HepG2 (cell line): ENCODE results near the gene SLC38A2. TPM values are rescaled to one million over a fixed set of nuclear protein-coding genes. Genes with fewer than 3 reads are reported as not detected.

ENCODE experiments used
- ADNP ChIP-seq: sonication (generic); formaldehyde crosslinking; IDR thresholded peaks from 2 replicates; pipeline ENCODE4 v1.4.0; 2020; ENCODE audit warnings: missing genetic modification reagents
- BCLAF1 ChIP-seq: fragments of 450-650 bp; IDR thresholded peaks from 2 replicates; pipeline ENCODE4 v1.6.1; 2017; ENCODE audit warnings: mild to moderate bottlenecking
- CSRNP2 ChIP-seq: sonication (generic); formaldehyde crosslinking; conservative IDR thresholded peaks from 2 replicates; pipeline ENCODE4 v1.8.0; 2022; ENCODE audit warnings: low read depth, missing genetic modification reagents
- HHEX ChIP-seq: IDR thresholded peaks from 2 replicates; pipeline ENCODE4 v1.6.1; 2016; ENCODE audit warnings: control low read depth
- HOXD1 ChIP-seq: sonication (generic); formaldehyde crosslinking; IDR thresholded peaks from 2 replicates; pipeline ENCODE4 v1.5.0; 2020; ENCODE audit warnings: missing genetic modification reagents
- KLF9 ChIP-seq: IDR thresholded peaks from 2 replicates; pipeline ENCODE4 v1.6.1; 2016; ENCODE audit warnings: low read depth
- KMT2B ChIP-seq: IDR thresholded peaks from 2 replicates; pipeline ENCODE4 v1.6.1; 2016; ENCODE audit warnings: missing genetic modification reagents, missing compliant biosample characterization
- MATR3 ChIP-seq: sonication (generic); formaldehyde crosslinking; IDR thresholded peaks from 2 replicates; pipeline ENCODE4 v1.4.0; 2020; ENCODE audit warnings: missing genetic modification reagents
- MYC ChIP-seq: sonication (generic); formaldehyde crosslinking; IDR thresholded peaks from 2 replicates; pipeline ENCODE4 v1.9.0; 2021; ENCODE audit warnings: missing genetic modification reagents, borderline replicate concordance
- NFIC ChIP-seq: IDR thresholded peaks from 2 replicates; pipeline ENCODE4 v1.6.1; 2012; ENCODE audit warnings: mild to moderate bottlenecking, low read length, inconsistent platforms
- PCBP1 ChIP-seq: fragments of 200-400 bp; formaldehyde crosslinking; IDR thresholded peaks from 2 replicates; pipeline ENCODE4 v1.6.1; 2017; ENCODE audit warnings: mild to moderate bottlenecking, low read depth, low read length, borderline replicate concordance
- SP5 ChIP-seq: IDR thresholded peaks from 2 replicates; pipeline ENCODE4 v1.6.1; 2016; ENCODE audit warnings: low read depth, borderline replicate concordance
- SUZ12 ChIP-seq: fragments of 150-350 bp; IDR thresholded peaks from 2 replicates; pipeline ENCODE4 v1.6.1; 2014; ENCODE audit warnings: low read depth, low read length
- XBP1 ChIP-seq: sonication (generic); formaldehyde crosslinking; IDR thresholded peaks from 2 replicates; pipeline ENCODE4 v1.5.0; 2020; ENCODE audit warnings: missing genetic modification reagents
- ZBTB21 ChIP-seq: sonication (generic); formaldehyde crosslinking; IDR thresholded peaks from 2 replicates; pipeline ENCODE4 v1.4.0; 2020; ENCODE audit warnings: missing genetic modification reagents
- ZC3H4 ChIP-seq: sonication (generic); formaldehyde crosslinking; IDR thresholded peaks from 2 replicates; pipeline ENCODE4 v1.4.0; 2020; ENCODE audit warnings: missing genetic modification reagents, borderline replicate concordance
- ZFX ChIP-seq: sonication (generic); formaldehyde crosslinking; IDR thresholded peaks from 2 replicates; pipeline ENCODE4 v1.4.0; 2020; ENCODE audit warnings: mild to moderate bottlenecking, low read depth, missing genetic modification reagents, moderate library complexity
- ZNF552 ChIP-seq: sonication (generic); formaldehyde crosslinking; IDR thresholded peaks from 2 replicates; pipeline ENCODE4 v1.9.0; 2022; ENCODE audit warnings: missing genetic modification reagents, mild to moderate bottlenecking, borderline replicate concordance
- ZNF563 ChIP-seq: sonication (generic); formaldehyde crosslinking; IDR thresholded peaks from 2 replicates; pipeline ENCODE4 v1.8.0; 2022; ENCODE audit warnings: mild to moderate bottlenecking, moderate library complexity, missing genetic modification reagents
- ZNF652 ChIP-seq: IDR thresholded peaks from 2 replicates; pipeline ENCODE4 v1.6.1; 2016; ENCODE audit warnings: low read depth, borderline replicate concordance
- ZNF7 ChIP-seq: IDR thresholded peaks from 2 replicates; pipeline ENCODE4 v1.6.1; 2016; ENCODE audit warnings: missing biosample characterization, missing genetic modification reagents
- ZNF749 ChIP-seq: sonication (generic); formaldehyde crosslinking; IDR thresholded peaks from 2 replicates; pipeline ENCODE4 v1.8.0; 2022; ENCODE audit warnings: mild to moderate bottlenecking, missing genetic modification reagents, moderate library complexity, borderline replicate concordance
- polyA plus RNA-seq, 8 experiments: library from polyadenylated mRNA; depleted of rRNA in 3 of 8; stranded (reverse) in 7 of 8; unstranded in 1 of 8; fragments of >200 nt; fragmentation: Illumina TruSeq in 4 of 8; extraction: Trizol in 4 of 8; gene quantifications; 2 replicates each; pipeline versions ENCODE4 v1.2.1 to v1.2.3, GENCODE V29; 2011 to 2016; ENCODE audit warnings: low read depth in 4 of 8, missing spikeins in 1 of 8, mixed read lengths in 1 of 8; ENCODE audit not compliant: insufficient read depth in 1 of 8
- total RNA-seq, 5 experiments: library from RNA; depleted of rRNA; stranded (reverse); fragments of >200 nt; fragmentation: Illumina TruSeq; extraction: Trizol; gene quantifications; 2 replicates each; pipeline ENCODE4 v1.2.3, GENCODE V29; 2016; ENCODE audit warnings: low read depth in 1 of 5
- TF ChIP-seq, protein P1 (sequence below): IDR thresholded peaks from 2 replicates; pipeline ENCODE4 v1.6.1; 2016; ENCODE audit warnings: missing biosample characterization, missing genetic modification reagents, low read depth
- TF ChIP-seq, protein P2 (sequence below): IDR thresholded peaks from 2 replicates; pipeline ENCODE4 v1.6.1; 2016; ENCODE audit warnings: low read depth, borderline replicate concordance
- TF ChIP-seq, protein P3 (sequence below): sonication (generic); formaldehyde crosslinking; IDR thresholded peaks from 2 replicates; pipeline ENCODE4 v1.9.0; 2021; ENCODE audit warnings: missing genetic modification reagents, mild to moderate bottlenecking, borderline replicate concordance

The SLC38A2 gene
- total and polyA plus RNA-seq, 2 of the 13 experiments (the other 11 are each of a cell fraction or from before 2014, with no cell fraction given): 368 to 880 TPM

- TF ChIP-seq PCBP1 (no peak), ZBTB21 (no peak), MATR3 (CRISPR knock-in tag) (no peak), MYC (CRISPR knock-in tag) (no peak), ZNF563 (CRISPR knock-in tag) (no peak), KLF9 (CRISPR knock-in tag) (no peak), ZNF552 (no peak), SUZ12 (no peak), BCLAF1 (no peak), XBP1 (CRISPR knock-in tag) (no peak), HOXD1 (CRISPR knock-in tag) (no peak), ZFX (no peak), NFIC (no peak), ZC3H4 (0 out of 2 replicates have a peak, but pooled peaks have one; percentile 26), HHEX (CRISPR knock-in tag) (no peak), KMT2B (CRISPR knock-in tag) (no peak), ZNF7 (CRISPR knock-in tag) (no peak), ADNP (CRISPR knock-in tag) (no peak), ZNF652 (CRISPR knock-in tag) (no peak; the same call in 1 of the 2 replicates), SP5 (CRISPR knock-in tag) (no peak), ZNF749 (CRISPR knock-in tag) (0 out of 2 replicates have a peak, but pooled peaks have one; percentile 13), CSRNP2 (CRISPR knock-in tag) (no peak)
- TF ChIP-seq, protein P1, sequence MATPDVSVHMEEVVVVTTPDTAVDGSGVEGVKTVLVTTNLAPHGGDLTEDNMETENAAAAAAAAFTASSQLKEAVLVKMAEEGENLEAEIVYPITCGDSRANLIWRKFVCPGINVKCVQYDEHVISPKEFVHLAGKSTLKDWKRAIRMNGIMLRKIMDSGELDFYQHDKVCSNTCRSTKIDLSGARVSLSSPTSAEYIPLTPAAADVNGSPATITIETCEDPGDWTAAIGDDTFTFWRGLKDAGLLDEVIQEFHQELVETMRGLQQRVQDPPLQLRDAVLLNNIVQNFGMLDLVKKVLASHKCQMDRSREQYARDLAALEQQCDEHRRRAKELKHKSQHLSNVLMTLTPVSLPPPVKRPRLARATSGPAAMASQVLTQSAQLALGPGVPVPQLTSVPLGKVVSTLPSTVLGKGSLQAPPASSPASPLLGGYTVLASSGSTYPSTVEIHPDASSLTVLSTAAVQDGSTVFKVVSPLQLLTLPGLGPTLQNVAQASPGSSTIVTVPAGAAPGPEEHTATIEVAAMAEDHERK (CRISPR knock-in tag): no peak
- TF ChIP-seq, protein P2, sequence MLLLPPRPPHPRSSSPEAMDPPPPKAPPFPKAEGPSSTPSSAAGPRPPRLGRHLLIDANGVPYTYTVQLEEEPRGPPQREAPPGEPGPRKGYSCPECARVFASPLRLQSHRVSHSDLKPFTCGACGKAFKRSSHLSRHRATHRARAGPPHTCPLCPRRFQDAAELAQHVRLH (CRISPR knock-in tag): no peak
- TF ChIP-seq, protein P3, sequence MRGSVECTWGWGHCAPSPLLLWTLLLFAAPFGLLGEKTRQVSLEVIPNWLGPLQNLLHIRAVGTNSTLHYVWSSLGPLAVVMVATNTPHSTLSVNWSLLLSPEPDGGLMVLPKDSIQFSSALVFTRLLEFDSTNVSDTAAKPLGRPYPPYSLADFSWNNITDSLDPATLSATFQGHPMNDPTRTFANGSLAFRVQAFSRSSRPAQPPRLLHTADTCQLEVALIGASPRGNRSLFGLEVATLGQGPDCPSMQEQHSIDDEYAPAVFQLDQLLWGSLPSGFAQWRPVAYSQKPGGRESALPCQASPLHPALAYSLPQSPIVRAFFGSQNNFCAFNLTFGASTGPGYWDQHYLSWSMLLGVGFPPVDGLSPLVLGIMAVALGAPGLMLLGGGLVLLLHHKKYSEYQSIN (CRISPR knock-in tag): no peak
Observed at GRCh38 chr12:46367351-46368029, 5.1 kb downstream of the SLC38A2 start (continued).
